CD8-positive, alpha-beta memory T cell (primary cell): Measurements from ENCODE around the gene POLR2H. TPM values are rescaled to one million over a fixed set of nuclear protein-coding genes. Genes with fewer than 3 reads are reported as not detected.

Experiments
- CTCF ChIA-PET: fragments of 350-600 bp; sonication (Branson Sonifier 250); formaldehyde crosslinking; loops from one replicate; lab custom pipeline; 2021; ENCODE audit warnings: antibody characterized with exemption; lab: Charles Lee
- POLR2A ChIA-PET: fragments of 350-600 bp; sonication (Branson Sonifier 250); formaldehyde crosslinking; loops from one replicate; lab custom pipeline; 2021; ENCODE audit warnings: antibody characterized with exemption; lab: Charles Lee
- DNase-seq, 5 donors: peaks; one replicate each; pipeline versions ENCODE4 v3.0.0 to v3.0.0-alpha.2; 2020 to 2022; ENCODE audit warnings: mixed read lengths in 1 of 5
- H3K27ac ChIP-seq: one replicate; pipeline ENCODE4 v1.7.0; 2013; ENCODE audit warnings: low read depth, mild to moderate bottlenecking, low read length, moderate library complexity
- H3K27me3 ChIP-seq: 2 replicates; pipeline ENCODE4 v1.7.0; 2013; ENCODE audit warnings: low read length, mild to moderate bottlenecking; ENCODE audit not compliant: insufficient read depth, poor library complexity, severe bottlenecking
- H3K36me3 ChIP-seq: 2 replicates; pipeline ENCODE4 v1.7.0; 2013; ENCODE audit warnings: mild to moderate bottlenecking, low read length, moderate library complexity; ENCODE audit not compliant: insufficient read depth
- H3K4me1 ChIP-seq: 2 replicates; pipeline ENCODE4 v1.7.0; 2013; ENCODE audit warnings: mild to moderate bottlenecking, low read length, moderate library complexity; ENCODE audit not compliant: insufficient read depth
- H3K4me3 ChIP-seq: 2 replicates; pipeline ENCODE4 v1.7.0; 2013; ENCODE audit warnings: mild to moderate bottlenecking, low read length
- H3K9me3 ChIP-seq: 2 replicates; pipeline ENCODE4 v1.7.0; 2013; ENCODE audit warnings: mild to moderate bottlenecking, low read length
- H3K27ac Mint-ChIP-seq, 8 donors: one replicate each; pipeline ENCODE4 v1.8.0; 2020 to 2021; ENCODE audit warnings: mixed read lengths in 8 of 8, mild to moderate bottlenecking in 6 of 8, inconsistent platforms in 3 of 8, moderate library complexity in 3 of 8
- H3K27me3 Mint-ChIP-seq, 2 donors: one replicate each; pipeline ENCODE4 v1.8.0; 2020 to 2021; ENCODE audit warnings: mixed read lengths in 2 of 2, mild to moderate bottlenecking in 1 of 2, moderate library complexity in 1 of 2
- H3K36me3 Mint-ChIP-seq, 3 donors: one replicate each; pipeline ENCODE4 v1.8.0; 2020 to 2021; ENCODE audit warnings: mixed read lengths in 3 of 3, inconsistent platforms in 1 of 3, mild to moderate bottlenecking in 1 of 3
- H3K4me1 Mint-ChIP-seq, 3 donors: one replicate each; pipeline ENCODE4 v1.8.0; 2020 to 2021; ENCODE audit warnings: mixed read lengths in 3 of 3, inconsistent platforms in 1 of 3, mild to moderate bottlenecking in 1 of 3
- H3K4me3 Mint-ChIP-seq, 7 donors: one replicate each; pipeline ENCODE4 v1.8.0; 2020 to 2021; ENCODE audit warnings: mixed read lengths in 7 of 7, mild to moderate bottlenecking in 6 of 7, moderate library complexity in 4 of 7, inconsistent platforms in 2 of 7
- H3K9me3 Mint-ChIP-seq, 5 donors: one replicate each; pipeline ENCODE4 v1.8.0; 2020 to 2022; ENCODE audit warnings: mixed read lengths in 5 of 5, mild to moderate bottlenecking in 3 of 5, moderate library complexity in 2 of 5, inconsistent platforms in 1 of 5
- polyA plus RNA-seq: library from polyadenylated mRNA; unstranded; fragments of 300-500 nt; fragmentation: Illumina TruSeq; gene quantifications from one replicate; pipeline ENCODE4 v1.2.3, GENCODE V29; 2021
- total RNA-seq, 2 experiments: library from RNA; stranded (reverse); gene quantifications; one replicate each; pipeline ENCODE4 v1.2.3, GENCODE V29; 2021

Gene POLR2H
- total and polyA plus RNA-seq, 3 experiments from 2014 or later, result 52.1 to 147 (median 147) TPM

DNA sequence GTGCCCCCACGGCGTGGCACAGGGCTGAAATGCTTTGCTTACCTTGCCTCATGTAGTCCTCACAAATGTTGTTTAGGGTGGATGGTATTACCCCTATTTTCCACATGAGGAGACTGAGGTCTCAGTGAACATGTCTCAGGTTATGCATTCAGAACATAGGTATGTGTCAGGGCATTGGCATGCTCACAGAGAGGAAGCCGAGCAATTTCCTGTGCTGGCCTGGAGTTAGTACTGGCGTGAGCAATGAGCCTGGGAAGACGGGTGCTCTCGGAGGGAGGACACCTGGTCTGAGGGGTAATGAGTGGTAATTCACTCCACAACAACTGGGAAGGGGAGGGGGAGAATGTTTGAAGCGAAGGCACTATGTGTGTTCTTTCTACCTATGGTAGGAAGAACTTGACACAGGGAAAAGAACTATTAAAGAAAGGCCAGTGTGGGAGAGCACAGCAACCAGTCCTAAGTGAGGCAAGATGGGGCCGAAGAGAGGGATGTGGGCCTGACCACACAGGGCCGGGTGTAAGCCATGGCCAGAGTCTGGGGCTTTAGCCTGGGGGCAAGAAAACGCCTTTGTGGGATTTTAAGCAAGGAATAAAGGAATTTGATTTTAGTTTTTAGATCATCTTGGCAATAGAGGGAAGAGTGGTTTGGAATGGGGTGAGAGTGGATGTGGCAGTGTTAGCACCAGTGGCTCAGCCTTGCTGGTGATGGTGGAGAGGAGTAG lies 29.0 kb upstream of the POLR2H start:
- Histone ChIP-seq H3K9me3 (no peaks in the 10 kb centered on the region), H3K27ac (no peak overlapping the region), H3K36me3 (peaks cover 44% of the 10 kb centered on the region), H3K27me3 (no peaks in the 10 kb centered on the region), H3K4me3 (no peak overlapping the region), H3K4me1 (peaks cover 19% of the 10 kb centered on the region)
- no peak for DNase-seq
- ChIA-PET POLR2A (no interaction called here), CTCF (no interaction called here)
- Mint-ChIP-seq H3K4me3 (peak overlapping the region in 1 of 7 donors; percentile 27), H3K9me3 (no peaks in the 10 kb centered on the region), H3K27ac (peak overlapping the region; percentile 4 to 97 (median 82)), H3K27me3 (peaks cover 0 to 4% of the 10 kb centered on the region in 2 donors), H3K36me3 (peaks cover 0 to 77% (median 23%) of the 10 kb centered on the region in 3 donors), H3K4me1 (peaks cover 23 to 34% (median 27%) of the 10 kb centered on the region in 3 donors)

DNA sequence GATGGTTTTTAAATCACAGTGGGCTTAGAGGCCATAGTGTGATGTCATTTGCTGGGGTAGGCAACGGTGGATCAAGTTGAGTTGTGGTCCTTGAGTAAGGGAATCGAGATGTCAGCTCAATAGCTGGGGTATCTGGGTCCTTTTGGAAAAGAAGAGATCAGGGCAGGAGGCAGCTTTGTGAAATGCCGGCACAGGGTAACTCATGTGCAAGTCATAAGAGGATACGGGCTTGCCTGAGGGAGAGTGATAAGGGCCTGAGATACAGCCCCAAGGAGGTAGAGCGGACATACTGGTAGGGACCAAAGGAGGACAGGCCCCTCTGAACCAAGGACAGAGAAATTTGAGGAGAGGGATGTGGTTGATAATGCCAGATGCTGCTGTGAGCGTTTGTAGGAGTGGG lies 28.3 kb upstream of the POLR2H start:
- Histone ChIP-seq H3K27ac (no peak overlapping the region), H3K36me3 (peaks cover 40% of the 10 kb centered on the region), H3K27me3 (no peaks in the 10 kb centered on the region), H3K4me1 (peaks cover 19% of the 10 kb centered on the region), H3K9me3 (no peaks in the 10 kb centered on the region), H3K4me3 (no peak overlapping the region)
- H3K27me3 Mint-ChIP-seq, result peaks cover 0 to 5% of the 10 kb centered on the region in 2 donors
- ChIA-PET CTCF (no interaction called here), POLR2A (no interaction called here)
- H3K36me3 Mint-ChIP-seq, result peaks cover 0 to 70% (median 24%) of the 10 kb centered on the region in 3 donors
- no peaks in the 10 kb centered on the region for H3K9me3 Mint-ChIP-seq
- peaks cover 28 to 40% (median 31%) of the 10 kb centered on the region in 3 donors for H3K4me1 Mint-ChIP-seq
- DNase-seq, result no peak
- H3K4me3 Mint-ChIP-seq, result peak overlapping the region in 1 of 7 donors; percentile 27
- H3K27ac Mint-ChIP-seq, result peak overlapping the region; percentile 4 to 98 (median 93)

DNA sequence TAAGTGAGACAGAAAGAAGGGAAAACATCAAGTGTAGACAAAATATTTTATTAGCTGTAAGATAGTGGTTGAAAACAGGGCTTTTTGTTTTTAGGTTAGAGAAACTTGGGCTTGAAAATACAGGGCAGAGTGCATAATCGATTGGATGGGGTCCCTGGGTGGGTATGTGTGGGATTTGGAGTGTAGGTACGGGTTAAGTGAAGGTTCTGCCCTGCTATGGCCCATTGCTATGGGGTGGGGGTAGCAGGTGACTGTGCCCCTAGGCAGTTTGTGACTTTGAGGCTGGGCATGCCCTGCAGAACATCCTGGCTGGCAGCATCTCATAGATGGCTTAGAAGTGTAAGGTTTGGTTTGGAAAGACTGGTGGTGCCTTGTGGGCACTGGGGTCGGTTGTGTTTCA lies 27.8 kb upstream of the POLR2H start:
- no peak for DNase-seq
- peaks cover 19% of the 10 kb centered on the region for H3K4me1 ChIP-seq
- Mint-ChIP-seq H3K4me1 (peaks cover 28 to 43% (median 31%) of the 10 kb centered on the region in 3 donors), H3K27me3 (peaks cover 0 to 5% of the 10 kb centered on the region in 2 donors), H3K4me3 (peak overlapping the region in 4 of 7 donors; percentile 16 to 42 (median 30)), H3K9me3 (no peaks in the 10 kb centered on the region), H3K27ac (peak overlapping the region; percentile 43 to 98 (median 95)), H3K36me3 (peaks cover 0 to 65% (median 21%) of the 10 kb centered on the region in 3 donors)
- no peak overlapping the region for H3K4me3 ChIP-seq
- CTCF ChIA-PET, result no interaction called here
- peaks cover 35% of the 10 kb centered on the region for H3K36me3 ChIP-seq
- no peaks in the 10 kb centered on the region for H3K9me3 ChIP-seq
- no peaks in the 10 kb centered on the region for H3K27me3 ChIP-seq
- H3K27ac ChIP-seq, result no peak overlapping the region
- POLR2A ChIA-PET, result interaction anchor here (0.6 kb wide), 1 partner anchor 436 kb away, joined by 3 read pairs; no protein-coding TSS in a partner anchor

DNA sequence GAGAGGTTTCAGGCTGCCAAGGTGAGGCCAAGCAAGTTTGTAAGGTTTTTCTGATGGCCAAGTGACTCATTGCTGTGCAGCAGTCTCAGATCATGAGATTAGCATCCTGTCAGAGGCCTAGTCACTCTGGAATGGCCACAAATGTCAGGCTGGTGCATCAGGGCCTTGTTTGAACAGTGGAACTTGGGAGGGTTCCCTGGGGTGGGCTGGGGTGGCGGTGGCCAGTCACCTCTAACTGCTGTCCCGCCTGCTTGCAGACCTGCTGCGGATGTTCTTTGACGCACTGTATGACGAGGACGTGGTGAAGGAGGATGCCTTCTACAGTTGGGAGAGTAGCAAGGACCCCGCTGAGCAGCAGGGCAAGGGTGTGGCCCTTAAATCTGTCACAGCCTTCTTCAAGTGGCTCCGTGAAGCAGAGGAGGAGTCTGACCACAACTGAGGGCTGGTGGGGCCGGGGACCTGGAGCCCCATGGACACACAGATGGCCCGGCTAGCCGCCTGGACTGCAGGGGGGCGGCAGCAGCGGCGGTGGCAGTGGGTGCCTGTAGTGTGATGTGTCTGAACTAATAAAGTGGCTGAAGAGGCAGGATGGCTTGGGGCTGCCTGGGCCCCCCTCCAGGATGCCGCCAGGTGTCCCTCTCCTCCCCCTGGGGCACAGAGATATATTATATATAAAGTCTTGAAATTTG lies 26.9 kb upstream of the POLR2H start:
- no peaks in the 10 kb centered on the region for H3K27me3 ChIP-seq
- H3K27ac ChIP-seq, result peak overlapping the region; percentile 89
- Mint-ChIP-seq H3K27me3 (peaks cover 0 to 5% of the 10 kb centered on the region in 2 donors), H3K4me3 (peak overlapping the region; percentile 27 to 87 (median 54)), H3K9me3 (no peaks in the 10 kb centered on the region), H3K4me1 (peaks cover 30 to 47% (median 31%) of the 10 kb centered on the region in 3 donors), H3K36me3 (peaks cover 0 to 56% (median 13%) of the 10 kb centered on the region in 3 donors), H3K27ac (peak overlapping the region; percentile 68 to 99 (median 96))
- peaks cover 19% of the 10 kb centered on the region for H3K4me1 ChIP-seq
- CTCF ChIA-PET, result interaction anchor here (0.9 kb wide), 1 partner anchor 19 kb away, joined by 3 read pairs; no protein-coding TSS in a partner anchor
- H3K9me3 ChIP-seq, result no peaks in the 10 kb centered on the region
- peaks cover 29% of the 10 kb centered on the region for H3K36me3 ChIP-seq
- peak; percentile 29 to 77 (median 30) for DNase-seq
- H3K4me3 ChIP-seq, result no peak overlapping the region
- POLR2A ChIA-PET, result no interaction called here

DNA sequence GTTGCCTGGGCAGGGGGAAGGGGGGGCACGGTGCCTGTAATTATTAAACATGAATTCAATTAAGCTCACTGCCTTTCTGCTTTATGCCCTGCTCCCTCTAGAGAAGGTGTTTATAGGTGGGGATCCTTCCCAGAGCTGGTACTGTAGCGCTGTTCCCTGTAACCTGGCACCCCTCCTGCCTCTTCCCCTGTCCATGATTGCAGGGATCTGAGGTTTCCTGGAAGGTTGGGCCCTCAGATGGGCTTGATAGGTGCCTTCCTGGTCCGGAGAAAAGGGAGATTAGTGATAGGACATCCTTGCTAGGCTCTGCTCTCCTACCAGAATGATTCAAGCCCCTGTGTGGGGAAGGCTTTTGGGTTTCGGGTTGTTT lies 26.2 kb upstream of the POLR2H start:
- H3K9me3 Mint-ChIP-seq, result no peaks in the 10 kb centered on the region
- no peaks in the 10 kb centered on the region for H3K27me3 ChIP-seq
- H3K4me1 Mint-ChIP-seq, result peaks cover 30 to 47% (median 31%) of the 10 kb centered on the region in 3 donors
- no peaks in the 10 kb centered on the region for H3K9me3 ChIP-seq
- POLR2A ChIA-PET, result no interaction called here
- peak overlapping the region; percentile 84 to 89 (median 87) for H3K4me3 Mint-ChIP-seq
- CTCF ChIA-PET, result interaction anchor here (0.7 to 0.9 kb wide), 2 partner anchors 18 to 27 kb away, joined by 3 read pairs; partner anchors contain the start of genes CLCN2 and POLR2H
- peak overlapping the region; percentile 89 for H3K27ac ChIP-seq
- H3K27ac Mint-ChIP-seq, result peak overlapping the region; percentile 68 to 99 (median 98)
- peaks cover 29% of the 10 kb centered on the region for H3K36me3 ChIP-seq
- no peak for DNase-seq
- peaks cover 0 to 5% of the 10 kb centered on the region in 2 donors for H3K27me3 Mint-ChIP-seq
- H3K4me3 ChIP-seq, result peak overlapping the region; percentile 63
- H3K36me3 Mint-ChIP-seq, result peaks cover 0 to 51% (median 12%) of the 10 kb centered on the region in 3 donors
- peaks cover 19% of the 10 kb centered on the region for H3K4me1 ChIP-seq

DNA sequence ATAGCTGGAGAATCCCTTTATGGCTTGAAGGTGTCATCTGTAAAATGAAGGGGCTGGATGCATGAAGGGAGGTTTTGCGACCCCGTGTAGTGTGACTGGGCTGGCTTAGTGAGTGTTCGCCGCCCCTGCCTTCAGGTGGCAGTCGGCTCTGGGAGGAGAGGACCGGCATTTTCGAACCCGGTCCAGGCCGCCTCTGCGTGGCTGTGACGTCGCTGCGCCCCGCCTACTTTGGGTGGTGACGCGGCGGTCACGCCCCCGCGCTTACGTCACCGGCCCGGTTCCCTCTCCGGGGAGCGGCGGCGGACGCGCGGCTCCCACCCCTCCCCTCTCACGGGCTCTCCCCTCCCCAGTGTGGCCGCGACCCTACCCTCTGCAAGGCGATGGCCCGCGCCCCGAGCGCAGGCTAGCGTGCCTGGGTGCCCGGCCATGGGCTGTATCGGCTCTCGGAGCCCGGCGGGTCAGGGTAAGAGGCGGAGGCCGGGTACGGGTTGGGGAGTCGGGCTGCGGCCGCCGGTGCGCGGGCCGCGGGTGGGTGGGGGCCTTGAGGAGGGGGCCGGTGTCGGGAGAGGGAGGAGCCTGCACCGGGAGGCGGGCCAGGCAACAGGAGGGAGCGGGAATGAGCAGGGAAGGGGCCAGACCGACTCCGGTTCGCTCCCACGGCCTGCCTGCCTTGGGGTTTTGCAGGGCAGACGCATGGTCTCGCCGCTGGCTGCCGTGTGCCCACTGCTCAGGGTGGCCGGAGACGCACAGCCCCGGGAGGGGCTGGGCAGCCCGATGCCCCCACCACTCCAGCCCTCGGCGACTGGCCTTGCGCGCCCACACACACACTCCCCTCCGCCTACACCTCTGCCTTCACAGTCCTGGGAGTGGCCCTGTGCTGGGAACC lies 25.6 kb upstream of the POLR2H start:
- H3K36me3 Mint-ChIP-seq, result peaks cover 0 to 47% (median 15%) of the 10 kb centered on the region in 3 donors
- DNase-seq, result peak; percentile 83 to 88 (median 86)
- peak overlapping the region; percentile 63 for H3K4me3 ChIP-seq
- peaks cover 0 to 5% of the 10 kb centered on the region in 2 donors for H3K27me3 Mint-ChIP-seq
- H3K4me3 Mint-ChIP-seq, result peak overlapping the region; percentile 86 to 89 (median 88)
- no peaks in the 10 kb centered on the region for H3K9me3 Mint-ChIP-seq
- CTCF ChIA-PET, result interaction anchor here (0.7 to 0.9 kb wide), 2 partner anchors 18 to 26 kb away, joined by 3 read pairs; partner anchors contain the start of genes CLCN2 and POLR2H
- peaks cover 19% of the 10 kb centered on the region for H3K4me1 ChIP-seq
- peak overlapping the region; percentile 89 for H3K27ac ChIP-seq
- H3K9me3 ChIP-seq, result no peaks in the 10 kb centered on the region
- peaks cover 30 to 47% (median 31%) of the 10 kb centered on the region in 3 donors for H3K4me1 Mint-ChIP-seq
- no peaks in the 10 kb centered on the region for H3K27me3 ChIP-seq
- H3K36me3 ChIP-seq, result peaks cover 27% of the 10 kb centered on the region
- peak overlapping the region; percentile 68 to 99 (median 98) for H3K27ac Mint-ChIP-seq
- POLR2A ChIA-PET, result no interaction called here
